ENCODE data around the gene FHAD1. TPM values are rescaled to one million over a fixed set of nuclear protein-coding genes. Genes with fewer than 3 reads are reported as not detected.
"Not testable (repeated sequence)": the region's sequence is repeated elsewhere in the genome, so short reads cannot be mapped to it uniquely, and the experiment has no call there.

Gene FHAD1
- total RNA-seq, 1 donor from 2014 or later: 0.32 TPM

- ATAC-seq: peak; percentile 27
Observed at GRCh38 chr1:15424146-15424667, 177.2 kb downstream of the FHAD1 start.

DNA sequence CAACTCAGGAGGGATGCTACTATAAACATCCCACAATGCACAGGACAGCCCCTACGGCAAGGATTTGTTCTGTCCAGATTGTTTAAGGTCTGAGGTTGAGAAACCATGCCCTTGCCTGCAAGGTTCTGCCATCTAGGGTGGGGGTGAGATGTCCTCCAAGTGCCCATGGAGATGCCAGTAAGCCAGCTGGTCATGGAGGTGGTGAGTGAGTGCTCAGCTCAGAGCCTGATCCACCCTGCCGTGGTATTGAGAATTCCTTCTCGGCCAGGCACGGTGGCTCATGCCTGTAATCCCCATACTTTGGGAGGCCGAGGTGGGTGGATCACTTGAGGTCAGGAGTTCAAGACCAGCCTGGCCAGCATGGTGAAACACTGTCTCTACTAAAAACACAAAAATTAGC lies 178.0 kb downstream of the FHAD1 start:
- ATAC-seq: no peak

DNA sequence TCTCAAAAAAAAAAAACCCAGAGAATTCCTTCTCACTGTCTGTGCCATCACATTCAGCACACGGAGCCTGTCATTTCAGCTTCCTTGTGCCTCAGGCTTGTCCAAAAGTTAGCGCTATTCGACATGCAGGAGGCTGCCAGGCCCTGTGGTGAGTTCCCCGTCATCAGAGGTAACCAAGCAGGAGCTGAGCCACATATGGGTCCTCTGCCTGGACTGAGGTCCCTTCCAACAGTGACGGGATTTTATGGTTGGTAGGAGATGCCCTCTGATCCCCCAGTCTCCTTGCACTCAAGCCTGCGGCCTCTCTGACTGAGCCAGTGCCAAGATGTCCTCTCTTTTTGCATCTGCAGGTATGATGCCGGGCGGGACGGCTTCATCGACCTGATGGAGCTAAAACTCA lies 178.5 kb downstream of the FHAD1 start:
- ATAC-seq: no peak

DNA sequence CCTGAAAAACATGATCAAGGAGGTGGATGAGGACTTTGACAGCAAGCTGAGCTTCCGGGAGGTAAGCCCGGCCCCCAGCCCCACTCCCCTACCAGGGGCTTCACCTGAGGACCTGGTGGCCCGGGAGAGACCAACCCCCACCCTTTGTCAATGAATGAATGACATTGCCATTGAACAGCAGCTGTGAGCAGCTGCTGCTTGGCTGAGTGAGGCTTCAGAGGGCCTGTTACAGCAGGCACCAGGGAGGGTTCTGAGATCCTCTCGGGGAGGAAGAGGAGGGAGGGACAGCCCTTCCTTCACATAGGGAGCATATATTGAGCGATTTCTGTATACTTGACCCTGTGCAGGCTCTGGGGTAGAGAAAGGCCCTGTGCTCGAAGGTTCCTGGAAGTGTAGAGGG lies 178.9 kb downstream of the FHAD1 start:
- no peak for ATAC-seq

- ATAC-seq: peak; percentile 43
Observed at GRCh38 chr1:15426492-15427279, 179.7 kb downstream of the FHAD1 start.

DNA sequence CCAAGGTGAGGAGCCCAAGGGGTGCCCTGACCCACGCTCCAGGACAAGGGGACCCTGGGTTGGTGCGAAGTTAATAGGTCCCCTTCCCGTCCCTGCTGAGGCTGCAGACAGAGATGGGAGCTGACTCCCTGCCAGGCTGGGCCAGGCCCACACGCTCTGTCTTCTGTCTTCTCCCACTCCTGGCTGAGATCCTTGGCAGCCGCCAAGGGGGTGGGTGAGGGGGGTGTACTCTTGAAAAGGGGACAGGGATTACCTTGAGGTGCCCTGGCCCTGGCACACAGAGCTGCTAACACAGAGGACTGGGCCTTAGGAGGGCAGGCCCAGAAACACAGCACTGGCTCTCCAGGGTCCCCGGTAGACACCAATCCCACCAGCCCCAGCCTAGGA lies 180.2 kb downstream of the FHAD1 start:
- no peak for ATAC-seq

DNA sequence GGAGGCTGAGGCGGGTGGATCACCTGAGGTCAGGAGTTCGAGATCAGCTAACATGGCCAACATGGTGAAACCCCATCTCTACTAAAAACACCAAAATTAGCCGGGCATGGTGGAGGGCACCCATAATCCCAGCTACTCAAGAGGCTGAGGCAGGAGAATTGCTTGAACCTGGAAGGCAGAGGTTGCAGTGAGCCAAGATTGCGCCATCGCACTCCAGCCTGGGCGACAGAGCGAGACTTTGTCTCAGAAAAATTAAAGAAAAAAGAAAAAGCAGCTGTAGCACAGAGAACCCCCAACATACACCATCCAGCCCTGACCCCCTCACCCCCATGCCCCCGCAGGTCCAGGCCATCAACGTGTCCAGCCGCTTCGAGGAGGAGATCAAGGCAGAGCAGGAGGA lies 181.2 kb downstream of the FHAD1 start:
- ATAC-seq: not testable (repeated sequence)

DNA sequence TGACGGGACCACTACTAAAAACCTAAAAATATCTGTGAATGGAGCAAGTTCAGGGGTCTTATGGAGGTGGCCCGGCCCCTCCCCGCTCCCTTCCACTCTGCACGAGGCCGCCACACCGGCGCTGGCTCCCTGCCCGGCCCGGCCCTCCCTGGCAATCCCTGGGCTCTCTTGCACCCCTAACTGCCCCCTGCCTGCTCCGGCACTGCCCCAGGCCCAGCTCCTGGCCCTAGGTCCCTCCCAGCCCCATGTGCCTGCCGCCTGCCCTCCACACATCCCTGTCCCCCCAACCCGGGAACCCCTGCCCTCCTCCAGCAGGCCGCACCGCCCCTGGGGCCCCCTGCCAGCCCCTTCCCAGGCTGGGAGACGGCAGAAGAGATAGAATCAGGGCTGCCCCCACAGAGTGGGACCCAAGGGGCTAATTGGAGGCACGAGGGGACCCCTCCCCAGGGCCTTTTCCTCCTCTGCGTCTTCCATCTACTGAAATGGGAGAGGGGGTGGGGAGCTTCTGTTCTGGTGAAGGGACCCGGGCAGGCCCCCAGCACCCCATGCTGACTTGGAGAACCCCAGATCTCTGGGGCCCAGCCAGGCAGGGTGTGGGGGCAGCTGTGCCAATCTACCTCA lies 181.9 kb downstream of the FHAD1 start:
- no peak for ATAC-seq

GRCh38 chr1:15429701-15430149 lies 182.7 kb downstream of the FHAD1 start:
- ATAC-seq: peak; percentile 4

GRCh38 chr1:15430787-15431570 lies 184.0 kb downstream of the FHAD1 start:
- peak; percentile 55 for ATAC-seq

DNA sequence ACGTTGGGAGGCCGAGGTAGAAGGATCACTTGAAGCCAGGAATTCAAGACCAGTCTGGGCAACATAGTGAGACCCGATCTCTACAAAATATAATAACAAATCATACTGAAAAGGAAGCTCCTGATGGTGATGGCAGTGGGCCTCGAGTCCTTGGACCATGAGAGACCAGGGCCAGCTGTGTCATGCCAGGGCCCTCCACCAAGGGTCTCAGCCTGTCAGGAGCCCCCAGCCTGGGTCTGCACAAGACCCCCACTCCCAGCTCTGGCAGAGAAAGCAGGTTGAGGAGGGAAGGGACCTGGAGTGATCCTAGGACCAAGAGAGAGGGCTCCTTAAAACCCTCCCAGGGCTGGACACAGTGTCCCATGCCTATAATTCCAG lies 184.5 kb downstream of the FHAD1 start:
- no peak for ATAC-seq

DNA sequence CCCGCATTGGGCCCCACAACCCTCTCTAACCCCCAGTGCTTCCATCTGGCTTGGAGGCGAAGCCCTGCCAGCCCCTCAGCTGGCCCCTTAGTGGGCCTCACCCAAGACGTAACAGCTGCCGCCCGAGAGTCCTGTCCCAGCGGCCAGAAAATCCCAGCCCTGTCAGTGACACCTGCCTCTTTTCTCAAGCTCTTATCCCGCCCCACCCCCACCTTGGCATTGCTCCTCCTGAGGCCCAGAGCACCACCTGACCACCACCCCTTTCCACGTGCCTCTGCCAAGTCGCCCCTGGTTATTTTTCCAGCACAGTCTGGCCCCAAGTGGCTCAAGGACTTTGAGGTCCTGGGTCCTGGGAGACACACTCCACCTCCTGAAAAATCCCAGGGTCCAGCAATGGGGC lies 185.3 kb downstream of the FHAD1 start:
- ATAC-seq: no peak

DNA sequence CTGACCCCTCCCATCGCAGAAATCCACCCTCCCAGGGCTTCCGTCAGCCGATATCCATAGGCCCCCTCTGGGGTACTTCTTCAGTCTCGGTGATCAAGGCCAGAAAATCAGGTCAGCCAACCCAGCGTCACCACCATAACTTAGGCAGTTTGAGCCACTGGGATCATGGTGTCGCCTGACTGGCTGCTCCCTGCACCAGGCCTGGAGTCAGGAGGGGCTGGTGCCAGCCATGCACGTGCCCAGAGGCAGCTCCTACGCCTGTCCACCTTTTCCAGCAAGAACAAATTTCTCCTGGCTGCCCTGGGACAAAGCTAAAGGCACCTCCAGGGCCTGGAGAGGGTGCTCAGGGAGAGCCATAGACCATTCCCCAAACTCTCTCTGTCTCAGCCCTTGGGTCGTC lies 186.4 kb downstream of the FHAD1 start:
- no peak for ATAC-seq

- ATAC-seq: peak; percentile 13
Observed at GRCh38 chr1:15434739-15435138, 187.7 kb downstream of the FHAD1 start.

- ATAC-seq: no peak
Observed at GRCh38 chr1:15435239-15436077, 188.4 kb downstream of the FHAD1 start.

DNA sequence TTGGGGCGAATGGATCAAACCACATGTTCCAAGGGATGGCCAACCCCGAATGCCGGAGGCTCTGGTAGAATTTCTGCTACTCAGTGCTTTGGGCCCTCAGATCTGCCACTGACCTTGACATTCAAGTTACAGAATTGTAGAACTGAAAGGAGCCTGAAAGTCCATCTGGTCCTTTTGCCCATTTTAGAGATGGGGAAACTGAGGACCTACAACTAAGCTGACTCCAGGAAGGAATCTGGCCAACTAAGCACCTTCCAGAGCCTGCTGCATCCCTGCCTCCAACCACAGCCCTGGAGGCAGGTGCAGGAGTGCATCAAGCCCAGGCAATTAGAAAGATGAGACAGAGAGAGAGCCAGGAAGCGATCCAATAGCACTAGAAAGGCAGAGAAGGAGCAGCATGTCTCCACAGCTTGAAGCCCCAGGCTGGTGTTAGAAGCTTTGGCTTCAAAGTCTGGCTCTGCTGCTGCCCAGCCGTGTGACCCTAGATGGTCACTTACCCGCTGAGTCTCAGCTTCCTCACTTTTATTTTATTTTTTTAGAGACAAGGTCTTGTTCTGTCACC lies 189.9 kb downstream of the FHAD1 start:
- ATAC-seq: no peak

DNA sequence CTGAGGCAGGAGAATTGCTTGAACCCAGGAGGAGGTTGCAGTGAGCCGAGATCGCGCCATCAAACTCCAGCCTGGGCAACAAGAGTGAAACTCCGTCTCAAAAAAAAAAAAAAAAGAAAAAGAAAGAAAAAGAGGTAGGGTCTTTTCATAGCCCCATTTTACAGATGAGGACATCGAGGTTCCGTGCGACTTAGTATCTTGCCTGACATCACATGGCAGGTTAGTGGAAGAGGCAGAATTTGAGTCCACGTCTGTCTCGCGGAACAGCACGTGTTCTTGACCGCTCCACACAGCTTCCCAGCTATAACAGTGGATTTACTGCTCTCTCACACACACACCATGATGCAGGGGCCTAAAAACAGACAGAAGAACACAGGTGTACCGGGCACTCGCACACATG lies 192.3 kb downstream of the FHAD1 start:
- ATAC-seq: no peak

- no peak for ATAC-seq
Observed at GRCh38 chr1:15440357-15440756, 193.3 kb downstream of the FHAD1 start.

DNA sequence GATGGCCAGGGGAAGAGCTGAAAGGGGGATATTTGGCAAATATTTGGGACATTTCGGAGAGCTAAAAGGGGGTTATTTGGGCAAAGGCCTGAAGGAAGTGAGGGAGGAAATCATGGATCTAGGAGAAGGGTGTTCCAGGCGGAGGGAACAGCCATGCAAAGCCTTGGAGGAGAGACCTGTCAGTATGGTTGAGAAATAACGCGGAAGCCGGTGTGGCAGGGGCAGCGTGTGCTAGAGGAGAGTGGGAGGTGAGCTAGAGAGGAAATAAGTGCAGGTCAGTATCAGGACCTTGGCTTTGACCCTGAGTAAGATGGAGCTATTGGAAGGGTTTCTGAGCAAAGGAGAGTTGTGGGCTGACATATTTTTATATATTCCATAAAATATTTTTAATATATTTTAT lies 194.2 kb downstream of the FHAD1 start:
- no peak for ATAC-seq

- no peak for ATAC-seq
Observed at GRCh38 chr1:15442119-15442518, 195.1 kb downstream of the FHAD1 start.

- no peak for ATAC-seq
Observed at GRCh38 chr1:15442759-15443158, 195.7 kb downstream of the FHAD1 start.

GRCh38 chr1:15443281-15443680 lies 196.3 kb downstream of the FHAD1 start:
- ATAC-seq: no peak

Data from esophagus mucosa (tissue), 1 donor.